D341Med (cell line): Measurements from ENCODE around the gene ATP1B4.

Experiments used
- DNase-seq: peaks from one replicate; pipeline ENCODE4 v3.0.0; 2012; ENCODE audit warnings: low spot score

ATP1B4 gene

GRCh38 chrX:120377179-120377578, 15.3 kb downstream of the ATP1B4 start:
- DNase-seq: no peak

GRCh38 chrX:120377715-120378114, 15.8 kb downstream of the ATP1B4 start:
- DNase-seq: no peak

- no peak for DNase-seq
Measured at GRCh38 chrX:120378570-120378969, 16.7 kb downstream of the ATP1B4 start.

- DNase-seq: no peak
Measured at GRCh38 chrX:120379937-120380681, 18.2 kb downstream of the ATP1B4 start.

- peak; percentile 40 for DNase-seq
Measured at GRCh38 chrX:120380699-120381098, 18.8 kb downstream of the ATP1B4 start.

DNA sequence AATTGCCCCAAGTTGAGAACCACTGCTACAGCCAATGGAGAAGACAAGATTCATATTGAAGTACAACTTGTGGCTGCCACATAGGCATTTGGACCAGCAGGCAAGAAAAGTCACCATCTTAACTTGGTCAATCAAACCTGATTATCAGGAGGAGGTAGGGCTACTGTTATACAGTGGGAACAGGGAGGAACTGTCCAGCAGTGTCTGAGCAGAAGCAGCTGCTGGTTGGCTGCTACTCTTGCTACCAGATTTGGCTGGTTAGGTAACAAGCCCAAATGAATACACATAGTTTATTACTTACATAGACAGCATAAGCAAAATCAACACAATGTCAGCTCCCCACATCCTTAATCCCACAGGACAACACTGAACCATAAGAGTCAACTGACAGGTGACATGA, 39.4 kb downstream of the ATP1B4 start:
- DNase-seq: no peak

DNA sequence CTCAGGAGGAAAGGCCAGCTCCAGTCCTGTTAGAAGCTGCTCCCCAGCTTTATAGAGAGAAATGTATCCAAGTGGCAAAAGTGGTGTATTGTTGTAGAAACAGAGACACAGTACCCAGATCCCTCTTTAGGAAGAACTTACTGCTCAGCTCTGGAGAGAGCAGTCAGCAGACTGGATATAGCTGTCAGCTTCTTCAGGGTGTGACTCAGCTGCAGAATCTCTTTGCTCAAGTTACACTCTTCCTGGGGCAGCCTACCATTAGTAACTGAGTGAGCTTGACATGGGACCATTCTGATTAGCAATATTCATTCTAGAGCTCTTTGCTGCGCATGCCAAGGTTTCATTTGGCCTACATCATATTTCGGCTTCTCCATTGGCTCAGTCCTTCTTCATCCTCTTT, 40.5 kb downstream of the ATP1B4 start:
- no peak for DNase-seq

DNA sequence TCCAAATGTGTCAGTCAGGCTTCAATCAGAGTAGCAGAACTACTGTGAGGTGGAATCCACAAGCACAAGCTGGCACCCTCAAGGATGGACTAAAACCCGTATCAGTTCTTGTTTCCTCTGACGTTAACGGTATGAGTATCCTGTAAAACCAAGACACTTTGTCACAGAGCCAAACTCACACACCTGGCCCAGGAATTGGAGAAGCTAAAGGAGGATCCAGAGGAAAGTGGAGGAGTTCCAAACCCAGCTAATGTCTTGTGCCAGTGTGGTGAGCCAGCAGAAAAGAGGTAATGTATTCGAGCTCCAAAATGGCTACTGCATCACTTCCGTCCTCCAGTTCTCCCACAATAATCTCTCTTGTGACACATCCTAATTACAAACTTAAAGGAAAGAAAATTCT, 44.7 kb downstream of the ATP1B4 start:
- no peak for DNase-seq

- DNase-seq: no peak
Measured at GRCh38 chrX:120408168-120408567, 46.3 kb downstream of the ATP1B4 start.

GRCh38 chrX:120419463-120419862, 57.6 kb downstream of the ATP1B4 start:
- no peak for DNase-seq

- DNase-seq: no peak
Measured at GRCh38 chrX:120426599-120426998, 64.7 kb downstream of the ATP1B4 start.

- DNase-seq: no peak
Measured at GRCh38 chrX:120428309-120428708, 66.4 kb downstream of the ATP1B4 start.

DNA sequence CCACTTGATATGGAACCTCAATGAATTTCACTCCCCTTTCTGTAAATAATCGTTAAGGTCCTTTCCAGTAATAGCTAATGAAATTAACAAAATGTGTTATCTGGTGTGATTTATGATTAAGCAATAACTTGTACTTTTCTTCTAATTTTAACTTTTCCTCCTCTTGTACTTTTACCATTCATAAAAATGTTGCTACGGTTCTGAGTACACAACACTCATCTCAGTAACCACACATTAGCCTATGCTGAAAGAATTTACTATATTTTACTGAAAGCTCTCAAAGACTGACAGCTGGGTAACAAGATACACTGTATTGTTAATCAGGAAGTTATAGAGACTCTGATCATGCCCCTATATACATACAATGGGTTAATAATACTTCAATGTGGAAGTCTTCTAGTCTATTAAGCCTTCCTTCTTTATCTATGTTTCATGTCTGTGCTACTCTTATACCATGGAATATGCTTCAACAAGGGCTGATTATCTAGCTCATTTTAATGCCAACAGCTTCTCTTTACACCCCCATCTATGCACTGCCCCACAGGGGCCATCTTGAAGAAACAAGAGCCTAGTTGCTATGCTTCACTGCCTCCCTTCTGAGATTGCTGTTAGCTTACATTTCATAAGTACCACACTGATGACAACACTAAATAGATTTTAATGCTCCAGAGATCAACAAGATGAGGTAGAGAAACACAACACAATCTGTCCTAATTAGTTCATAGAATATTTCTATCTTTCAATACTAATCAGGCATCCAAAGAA, 68.1 kb downstream of the ATP1B4 start:
- DNase-seq: no peak
